H9 (cell line): ENCODE results near the gene SF1. TPM values are rescaled to one million over a fixed set of nuclear protein-coding genes. Genes with fewer than 3 reads are reported as not detected.

Experiments used
- DNase-seq: peaks from one replicate; pipeline ENCODE4 v3.0.0-alpha.2; 2017
- H2AFZ ChIP-seq: one replicate; pipeline ENCODE4 v1.6.1; 2013; ENCODE audit warnings: mild to moderate bottlenecking, low read length, control low read depth, moderate library complexity
- H2AK5ac ChIP-seq: 2 replicates; pipeline ENCODE4 v1.6.1; 2013; ENCODE audit warnings: low read length, control low read depth, mixed read lengths; ENCODE audit not compliant: insufficient read length
- H2BK120ac ChIP-seq: one replicate; pipeline ENCODE4 v1.6.1; 2013; ENCODE audit warnings: low read depth, mild to moderate bottlenecking, low read length, control low read depth, inconsistent platforms; ENCODE audit not compliant: poor library complexity, severe bottlenecking
- H2BK12ac ChIP-seq: 2 replicates; pipeline ENCODE4 v1.6.1; 2013; ENCODE audit warnings: low read length, control low read depth, mixed read lengths, low read depth; ENCODE audit not compliant: insufficient read length
- H2BK15ac ChIP-seq: 2 replicates; pipeline ENCODE4 v1.6.1; 2013; ENCODE audit warnings: low read depth, low read length, control low read depth
- H2BK20ac ChIP-seq: one replicate; pipeline ENCODE4 v1.6.1; 2013; ENCODE audit warnings: low read depth, mild to moderate bottlenecking, low read length, control low read depth, inconsistent platforms; ENCODE audit not compliant: poor library complexity, severe bottlenecking
- H2BK5ac ChIP-seq: 2 replicates; pipeline ENCODE4 v1.6.1; 2013; ENCODE audit warnings: low read length, control low read depth, mixed read lengths; ENCODE audit not compliant: insufficient read length
- H3K14ac ChIP-seq: 2 replicates; pipeline ENCODE4 v1.6.1; 2013; ENCODE audit warnings: low read length, control low read depth; ENCODE audit not compliant: insufficient read depth
- H3K18ac ChIP-seq: 2 replicates; pipeline ENCODE4 v1.6.1; 2013; ENCODE audit warnings: low read depth, mild to moderate bottlenecking, mixed read lengths, low read length, control low read depth; ENCODE audit not compliant: insufficient read length
- H3K23ac ChIP-seq: 2 replicates; pipeline ENCODE4 v1.6.1; 2013; ENCODE audit warnings: low read length, control low read depth, mixed read lengths, low read depth; ENCODE audit not compliant: insufficient read length
- H3K23me2 ChIP-seq: 2 replicates; pipeline ENCODE4 v1.6.1; 2013; ENCODE audit warnings: low read depth, mild to moderate bottlenecking, mixed read lengths, low read length, control low read depth; ENCODE audit not compliant: insufficient read length, poor library complexity, severe bottlenecking
- H3K27ac ChIP-seq: 2 replicates; pipeline ENCODE4 v1.5.1; 2013; ENCODE audit warnings: low read length, control low read depth, mixed read lengths, low read depth; ENCODE audit not compliant: insufficient read length
- H3K27me3 ChIP-seq: 2 replicates; pipeline ENCODE4 v1.6.1; 2013; ENCODE audit warnings: low read length, control low read depth, inconsistent platforms; ENCODE audit not compliant: insufficient read depth
- H3K4ac ChIP-seq: 2 replicates; pipeline ENCODE4 v1.6.1; 2013; ENCODE audit warnings: low read depth, mild to moderate bottlenecking, control low read depth, inconsistent platforms, low read length, moderate library complexity
- H3K4me1 ChIP-seq: 2 replicates; pipeline ENCODE4 v1.6.1; 2013; ENCODE audit warnings: low read length, control low read depth, inconsistent platforms; ENCODE audit not compliant: insufficient read depth
- H3K4me2 ChIP-seq: 2 replicates; pipeline ENCODE4 v1.6.1; 2013; ENCODE audit warnings: low read length, control low read depth, mixed read lengths; ENCODE audit not compliant: insufficient read length, insufficient read depth
- H3K56ac ChIP-seq: 2 replicates; pipeline ENCODE4 v1.6.1; 2013; ENCODE audit warnings: low read depth, mild to moderate bottlenecking, mixed read lengths, low read length, control low read depth; ENCODE audit not compliant: insufficient read length
- H3K79me1 ChIP-seq: 2 replicates; pipeline ENCODE4 v1.6.1; 2013; ENCODE audit warnings: low read depth, mild to moderate bottlenecking, moderate library complexity, low read length, control low read depth, inconsistent platforms; ENCODE audit not compliant: insufficient read depth, poor library complexity, severe bottlenecking
- H3K79me2 ChIP-seq: 2 replicates; pipeline ENCODE4 v1.6.1; 2013; ENCODE audit warnings: low read length, control low read depth, inconsistent platforms; ENCODE audit not compliant: insufficient read depth
- H3K9ac ChIP-seq: 2 replicates; pipeline ENCODE4 v1.6.1; 2013; ENCODE audit warnings: low read length, control low read depth, mixed read lengths; ENCODE audit not compliant: insufficient read length; ENCODE audit errors: extremely low read depth
- H3K9me3 ChIP-seq: one replicate; pipeline ENCODE4 v1.6.1; 2013; ENCODE audit warnings: low read depth, low read length, inconsistent platforms; ENCODE audit not compliant: control insufficient read depth
- H3T11ph ChIP-seq: one replicate; pipeline ENCODE4 v1.6.1; 2013; ENCODE audit warnings: mild to moderate bottlenecking, low read length, control low read depth, inconsistent platforms
- H4K20me1 ChIP-seq: one replicate; pipeline ENCODE4 v1.6.1; 2013; ENCODE audit not compliant: control insufficient read depth, insufficient read length, insufficient read depth
- H4K5ac ChIP-seq: 2 replicates; pipeline ENCODE4 v1.6.1; 2013; ENCODE audit warnings: low read depth, mild to moderate bottlenecking, mixed read lengths, low read length, control low read depth; ENCODE audit not compliant: insufficient read length
- H4K8ac ChIP-seq: replicated peaks from 2 replicates; pipeline ENCODE4 v1.6.1; 2013; ENCODE audit warnings: low read length, control low read depth, mixed read lengths, low read depth; ENCODE audit not compliant: insufficient read length
- H4K91ac ChIP-seq: 2 replicates; pipeline ENCODE4 v1.6.1; 2013; ENCODE audit warnings: low read depth, mild to moderate bottlenecking, moderate library complexity, mixed read lengths, low read length, control low read depth; ENCODE audit not compliant: insufficient read length
- H3K27ac Mint-ChIP-seq, 3 experiments: 2 replicates in 2 of 3; 3 replicates in 1 of 3; pipeline ENCODE4 v1.8.0; 2020 to 2021; ENCODE audit warnings: mixed read lengths in 3 of 3, mild to moderate bottlenecking in 1 of 3, moderate library complexity in 1 of 3
- H3K27me3 Mint-ChIP-seq: 2 replicates; pipeline ENCODE4 v1.8.0; 2021; ENCODE audit warnings: low read depth, mild to moderate bottlenecking, moderate library complexity, mixed read lengths
- H3K36me3 Mint-ChIP-seq, 3 experiments: 2 replicates in 2 of 3; 3 replicates in 1 of 3; pipeline ENCODE4 v1.8.0; 2020 to 2021; ENCODE audit warnings: low read depth in 3 of 3, mixed read lengths in 3 of 3; ENCODE audit not compliant: insufficient read depth in 1 of 3
- H3K4me1 Mint-ChIP-seq, 2 experiments: 2 replicates each; pipeline ENCODE4 v1.8.0; 2020; ENCODE audit warnings: mixed read lengths in 2 of 2
- H3K4me3 Mint-ChIP-seq, 2 experiments: 2 replicates in 1 of 2; 3 replicates in 1 of 2; pipeline ENCODE4 v1.8.0; 2020 to 2021; ENCODE audit warnings: mild to moderate bottlenecking in 2 of 2, mixed read lengths in 2 of 2, moderate library complexity in 1 of 2
- H3K9me3 Mint-ChIP-seq, 2 experiments: 2 replicates in 1 of 2; 3 replicates in 1 of 2; pipeline ENCODE4 v1.8.0; 2020; ENCODE audit warnings: mild to moderate bottlenecking in 2 of 2, mixed read lengths in 2 of 2, moderate library complexity in 1 of 2
- CTCF ChIP-seq: fragments of 200-600 bp; sonication (generic); conservative IDR thresholded peaks from 3 replicates; pipeline ENCODE4 v1.8.0; 2021; ENCODE audit warnings: antibody characterized with exemption, mild to moderate bottlenecking
- WGBS: extraction: QIAGEN DNeasy Blood & Tissue Kit; methylation state at CpG from one replicate; pipeline ENCODE4 v1.1.7; 2013; ENCODE audit warnings: missing lambda C conversion rate, low lambda C conversion rate, mixed read lengths; ENCODE audit not compliant: insufficient read length; ENCODE audit errors: extremely low coverage; 5-methylcytosine and 5-hydroxymethylcytosine counted together
- total RNA-seq: library from RNA; stranded (reverse); gene quantifications from 2 replicates; pipeline ENCODE4 v1.2.1, GENCODE V29; 2021

Gene SF1
- total RNA-seq, 1 experiment from 2014 or later, result 528 TPM

GRCh38 chr11:64753380-64754123 lies 24.8 kb downstream of the SF1 start:
- DNase-seq, result peak; percentile 67

More at GRCh38 chr11:64753380-64754123, 24.8 kb downstream of the SF1 start:
- Mint-ChIP-seq H3K4me3 (no peak overlapping the region), H3K9me3 (no peaks in the 10 kb centered on the region), H3K27me3 (no peaks in the 10 kb centered on the region; the same call in none of the 2 replicates), H3K27ac (no peak overlapping the region; a peak in 1 of 7 replicates), H3K4me1 (peaks cover 10 to 28% of the 10 kb centered on the region in 2 experiments), H3K36me3 (peaks cover 0 to 14% (median 0%) of the 10 kb centered on the region in 3 experiments; a peak in 2 of 7 replicates)
- H4K20me1 ChIP-seq, result no peaks in the 10 kb centered on the region
- WGBS, result no CpG with 5 or more reads among the region's 43 CpGs
- H3K79me2 ChIP-seq, result no peaks in the 10 kb centered on the region
- H2BK120ac ChIP-seq, result no peak overlapping the region
- no peak overlapping the region for H2BK12ac ChIP-seq
- no peak overlapping the region for H2AK5ac ChIP-seq
- H3K27ac ChIP-seq, result no peak overlapping the region
- no peak overlapping the region for H3K23ac ChIP-seq
- H2BK5ac ChIP-seq, result no peak overlapping the region
- H3K14ac ChIP-seq, result no peak overlapping the region
- H3K4me2 ChIP-seq, result no peak overlapping the region
- H4K5ac ChIP-seq, result no peak overlapping the region
- no peak overlapping the region for H3K56ac ChIP-seq
- H3K4ac ChIP-seq, result no peak overlapping the region
- H3T11ph ChIP-seq, result no peak overlapping the region
- no peak overlapping the region for H3K18ac ChIP-seq
- H3K9me3 ChIP-seq, result no peaks in the 10 kb centered on the region
- TF ChIP-seq CTCF, result no peak
- no peak overlapping the region for H2BK20ac ChIP-seq
- H3K4me1 ChIP-seq, result no peaks in the 10 kb centered on the region
- no peak overlapping the region for H3K9ac ChIP-seq
- no peak overlapping the region for H4K8ac ChIP-seq
- H2BK15ac ChIP-seq, result no peak overlapping the region
- H3K79me1 ChIP-seq, result no peaks in the 10 kb centered on the region
- no peak overlapping the region for H4K91ac ChIP-seq
- H3K27me3 ChIP-seq, result no peaks in the 10 kb centered on the region
- no peaks in the 10 kb centered on the region for H3K23me2 ChIP-seq
- no peak overlapping the region for H2AFZ ChIP-seq
